ENCODE data around the gene KCTD15.

- TF ChIP-seq POLR2AphosphoS5 (IDR thresholded peaks at IDR 0.05), result peak in 2 of 3 donors; percentile 41 to 70
- TF ChIP-seq CTCF (IDR thresholded peaks at IDR 0.05), result no peak
- no peak for TF ChIP-seq POLR2A (IDR thresholded peaks at IDR 0.05)
- TF ChIP-seq EP300 (IDR thresholded peaks at IDR 0.05), result no peak
Measured at GRCh38 chr19:33819880-33820781, 23.5 kb downstream of the KCTD15 start.
